GM19239 (cell line): ENCODE results near the gene DPY19L2.
"Not testable (repeated sequence)": the region's sequence is repeated elsewhere in the genome, so short reads cannot be mapped to it uniquely, and the experiment has no call there.

ENCODE experiments used
- DNase-seq: peaks from one replicate; pipeline ENCODE4 v3.0.0; 2011; ENCODE audit warnings: low spot score; ENCODE audit not compliant: insufficient read length
- FAIRE-seq: peaks from 2 replicates; lab custom pipeline; 2011; peaks lifted over from hg19 to GRCh38; lab: Jason Lieb, UNC

Gene DPY19L2

DNA sequence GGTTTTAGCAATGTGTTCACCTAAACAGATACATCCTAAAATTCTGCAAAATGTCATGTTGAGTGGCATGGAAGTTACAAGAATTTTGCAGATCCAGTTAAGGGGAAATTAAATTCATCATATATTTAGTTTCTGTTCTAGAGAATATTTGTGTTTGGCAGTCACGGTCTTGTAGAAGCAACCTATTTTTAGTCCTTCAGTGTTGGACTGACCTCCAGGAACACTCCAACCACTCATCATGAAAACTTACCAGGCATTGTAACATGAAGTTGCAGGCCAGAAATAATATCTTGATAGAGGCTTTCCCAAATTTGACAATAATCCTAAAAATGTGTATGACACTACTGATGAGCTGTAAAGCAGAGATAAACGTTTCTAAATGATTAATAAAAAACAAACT, 119.3 kb downstream of the DPY19L2 start:
- not testable (repeated sequence) for DNase-seq, FAIRE-seq

DNA sequence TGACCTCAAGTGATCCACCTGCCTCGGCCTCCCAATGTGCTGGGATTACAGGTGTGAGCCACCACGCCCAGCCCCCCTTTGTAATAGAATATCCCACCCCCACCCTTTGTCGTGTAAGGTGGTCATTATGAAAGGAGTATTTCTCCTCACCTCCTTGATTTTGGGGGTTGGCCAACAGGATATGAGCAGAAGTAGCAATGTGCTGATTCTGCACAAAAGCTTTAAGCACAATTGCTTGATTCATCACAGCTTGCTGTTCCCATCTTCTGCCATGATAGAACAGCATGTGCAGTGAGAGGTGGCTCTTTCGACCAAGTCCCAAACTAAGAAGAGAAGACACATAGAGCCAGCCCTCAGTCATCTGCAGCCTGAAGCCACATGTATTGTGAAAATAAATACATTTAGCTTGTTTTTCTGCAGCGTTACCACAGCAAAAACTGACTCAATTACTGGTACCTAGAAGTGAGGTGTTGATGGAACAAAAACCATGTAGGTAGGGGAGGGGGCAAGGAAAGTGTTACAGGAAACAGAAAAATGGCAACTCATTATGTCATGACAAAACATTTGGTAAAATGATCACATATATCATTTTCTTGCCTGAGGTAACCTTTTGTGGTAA, 122.9 kb downstream of the DPY19L2 start:
- DNase-seq: not testable (repeated sequence)
- FAIRE-seq: peak; percentile 39

DNA sequence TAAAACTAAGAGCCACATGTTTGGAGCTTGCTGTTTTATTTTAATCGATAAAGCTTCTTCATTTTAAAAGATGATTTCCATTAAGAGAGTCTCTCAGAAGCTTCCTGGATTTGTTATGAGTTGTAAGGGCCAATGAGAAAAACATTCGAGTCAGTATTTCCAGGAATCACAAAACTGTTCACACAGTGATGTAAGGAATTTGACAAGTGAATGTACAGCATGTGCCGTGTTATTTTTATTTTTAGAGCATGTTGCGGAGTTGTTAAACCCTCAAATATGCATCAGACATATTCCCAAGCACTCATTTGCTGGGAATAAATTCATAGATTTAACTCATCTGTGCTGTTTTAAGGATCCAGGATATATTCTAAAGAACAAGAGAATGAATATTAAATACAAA, 129.6 kb downstream of the DPY19L2 start:
- DNase-seq, FAIRE-seq: not testable (repeated sequence)

DNA sequence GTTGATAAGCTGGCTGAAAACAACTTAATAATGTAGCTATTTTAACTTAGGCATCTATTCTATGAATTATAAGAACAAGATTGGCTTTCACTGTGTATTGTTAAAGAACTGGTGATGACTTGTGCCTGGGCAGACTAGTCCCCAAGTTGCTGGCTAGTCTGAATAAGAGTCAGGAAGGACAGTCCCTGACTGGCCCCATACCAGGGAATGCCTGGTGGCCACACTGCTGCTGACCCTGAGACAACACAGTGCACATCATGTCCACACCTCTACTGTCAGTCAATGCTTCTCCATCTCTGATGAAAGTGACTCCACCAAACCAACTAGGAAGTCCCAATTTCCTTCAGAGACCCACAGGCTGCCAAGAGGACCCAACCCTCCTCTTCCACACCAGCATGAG, 130.5 kb downstream of the DPY19L2 start:
- DNase-seq, FAIRE-seq: not testable (repeated sequence)

DNA sequence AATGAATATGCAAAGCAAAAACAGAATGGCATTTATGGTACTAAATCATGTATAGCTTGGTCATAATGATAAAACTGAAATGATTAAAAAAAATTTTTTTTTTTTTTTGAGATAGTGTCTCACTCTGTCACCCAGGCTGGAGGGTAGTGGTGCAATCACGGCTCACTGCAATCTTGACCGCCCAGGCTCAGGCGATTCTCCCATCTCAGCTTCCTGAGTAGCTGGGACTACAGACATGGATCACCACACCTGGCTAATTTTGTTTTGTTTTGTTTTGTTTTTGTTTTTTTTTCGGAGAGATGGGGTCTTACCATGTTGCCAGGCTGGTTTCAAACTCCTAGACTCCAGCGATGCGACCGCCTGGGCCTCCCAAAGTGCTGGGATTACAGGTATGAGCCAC, 138.7 kb downstream of the DPY19L2 start:
- FAIRE-seq: not testable (repeated sequence)

DNA sequence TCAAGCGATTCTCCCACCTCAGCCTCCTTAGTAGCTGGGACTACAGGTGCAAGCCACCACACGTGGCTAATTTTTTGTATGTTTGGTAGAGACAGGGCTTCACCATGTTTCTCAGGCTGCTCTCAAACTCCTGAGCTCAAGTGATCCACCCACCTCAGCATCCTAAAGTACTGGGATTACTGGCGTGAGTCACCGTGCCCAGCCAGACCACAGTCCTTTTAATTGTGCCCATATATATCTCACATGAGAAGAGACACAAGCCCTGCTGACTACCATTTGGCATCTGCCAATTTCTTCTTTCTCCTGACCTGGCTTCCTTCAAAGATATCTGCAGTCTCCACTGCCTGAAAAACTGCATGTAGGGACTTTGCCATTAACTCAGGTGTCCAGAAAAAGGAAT, 142.5 kb downstream of the DPY19L2 start:
- no peak for FAIRE-seq

More for the DNA sequence above, 138.7 kb downstream of the DPY19L2 start:
- DNase-seq: not testable (repeated sequence)

DNA sequence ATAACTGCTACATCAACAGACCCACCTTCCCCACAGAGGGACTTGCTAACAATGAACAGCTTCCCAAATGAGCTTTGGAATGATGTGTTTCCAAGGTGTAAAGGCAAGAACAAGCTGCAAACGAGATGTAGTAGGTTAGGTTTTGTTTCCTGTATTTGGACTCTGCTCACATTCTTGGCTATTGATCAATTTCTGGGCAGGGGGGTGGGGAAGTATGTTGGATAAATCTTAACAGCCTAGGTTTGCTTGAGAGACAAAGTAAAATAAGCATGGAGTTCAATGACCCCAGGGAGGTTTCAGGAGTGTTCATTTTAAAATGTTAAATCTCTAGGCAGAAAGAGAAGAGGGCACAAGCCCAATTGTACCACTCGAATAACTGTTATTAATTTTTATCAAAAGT, 146.6 kb downstream of the DPY19L2 start:
- FAIRE-seq: no peak
- DNase-seq: no peak

More for the DNA sequence above, 142.5 kb downstream of the DPY19L2 start:
- DNase-seq: no peak
